ENCODE measurements around the gene ACTR10.

DNA sequence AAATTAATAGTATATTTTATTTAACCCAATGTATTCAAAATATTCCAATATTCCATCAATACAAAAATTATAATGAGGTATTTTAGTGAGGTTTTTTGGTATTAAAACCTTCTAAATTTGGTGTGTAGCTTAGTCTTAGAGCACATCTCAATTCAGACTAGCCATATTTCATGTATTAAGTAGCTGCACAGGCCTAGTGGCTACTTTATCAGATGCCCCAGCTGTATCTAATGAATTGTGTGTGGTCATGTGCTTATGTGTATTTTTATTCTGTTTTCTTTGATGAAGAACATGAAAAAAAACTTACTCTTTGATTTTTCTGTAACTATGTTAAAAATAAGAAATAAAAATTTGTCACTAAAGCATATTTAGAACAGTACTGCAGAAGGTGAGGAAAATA lies 13.2 kb downstream of the ACTR10 start:
- TF ChIP-seq, protein P1, sequence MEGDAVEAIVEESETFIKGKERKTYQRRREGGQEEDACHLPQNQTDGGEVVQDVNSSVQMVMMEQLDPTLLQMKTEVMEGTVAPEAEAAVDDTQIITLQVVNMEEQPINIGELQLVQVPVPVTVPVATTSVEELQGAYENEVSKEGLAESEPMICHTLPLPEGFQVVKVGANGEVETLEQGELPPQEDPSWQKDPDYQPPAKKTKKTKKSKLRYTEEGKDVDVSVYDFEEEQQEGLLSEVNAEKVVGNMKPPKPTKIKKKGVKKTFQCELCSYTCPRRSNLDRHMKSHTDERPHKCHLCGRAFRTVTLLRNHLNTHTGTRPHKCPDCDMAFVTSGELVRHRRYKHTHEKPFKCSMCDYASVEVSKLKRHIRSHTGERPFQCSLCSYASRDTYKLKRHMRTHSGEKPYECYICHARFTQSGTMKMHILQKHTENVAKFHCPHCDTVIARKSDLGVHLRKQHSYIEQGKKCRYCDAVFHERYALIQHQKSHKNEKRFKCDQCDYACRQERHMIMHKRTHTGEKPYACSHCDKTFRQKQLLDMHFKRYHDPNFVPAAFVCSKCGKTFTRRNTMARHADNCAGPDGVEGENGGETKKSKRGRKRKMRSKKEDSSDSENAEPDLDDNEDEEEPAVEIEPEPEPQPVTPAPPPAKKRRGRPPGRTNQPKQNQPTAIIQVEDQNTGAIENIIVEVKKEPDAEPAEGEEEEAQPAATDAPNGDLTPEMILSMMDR (IDR thresholded peaks at IDR 0.05) = no peak
- no peak for TF ChIP-seq POLR2A (IDR thresholded peaks at IDR 0.05)
